22Rv1 (cell line): ENCODE data around the gene LIPG.

Experiments used
- CTCF ChIP-seq: fragments of 450-650 bp; IDR thresholded peaks from 2 replicates; pipeline ENCODE4 v1.5.1; 2017; ENCODE audit warnings: mild to moderate bottlenecking
- ZFX ChIP-seq: fragments of 450-650 bp; IDR thresholded peaks from 2 replicates; pipeline ENCODE4 v1.6.1; 2017; ENCODE audit warnings: antibody characterized with exemption, borderline replicate concordance

DNA sequence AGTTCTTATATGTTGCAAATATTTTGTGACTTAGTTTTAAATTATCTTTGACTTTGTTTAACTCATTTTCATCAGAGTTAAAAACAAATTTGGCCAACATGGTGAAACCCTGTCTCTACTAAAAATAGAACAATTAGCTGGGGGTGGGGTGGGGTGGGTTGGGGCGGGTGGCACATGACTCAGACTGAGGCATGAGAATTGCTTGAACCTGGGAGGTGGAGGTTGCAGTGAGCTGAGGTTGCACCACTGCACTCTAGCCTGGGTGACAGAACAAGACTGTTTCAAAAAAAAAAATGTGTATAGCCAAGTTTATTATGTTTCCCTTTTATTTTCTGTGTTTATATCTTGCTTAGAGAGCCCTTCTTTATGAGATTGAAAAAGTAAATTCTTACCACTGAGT lies 14.2 kb upstream of the LIPG start:
- TF ChIP-seq CTCF, result no peak
- no peak for TF ChIP-seq ZFX
